KMS-11 (cell line): ENCODE results near the gene NOLC1.
A peak's percentile ranks its signal among the peaks of the same experiment; 100 is the strongest.

Experiments
- H2AFZ ChIP-seq: fragments of 200-600 bp; sonication (generic); 2 replicates; pipeline ENCODE4 v1.6.1; 2016; ENCODE audit warnings: antibody characterized with exemption, mixed run types, low read depth
- H3K27ac ChIP-seq: fragments of 200-600 bp; sonication (generic); 2 replicates; pipeline ENCODE4 v1.6.1; 2016; ENCODE audit warnings: mild to moderate bottlenecking, mixed run types
- H3K27me3 ChIP-seq: fragments of 200-600 bp; sonication (generic); 2 replicates; pipeline ENCODE4 v1.6.1; 2017; ENCODE audit warnings: mild to moderate bottlenecking, low read depth, mixed run types, moderate library complexity; ENCODE audit not compliant: insufficient read depth
- H3K36me3 ChIP-seq: fragments of 200-600 bp; sonication (generic); 2 replicates; pipeline ENCODE4 v1.6.1; 2017; ENCODE audit warnings: mild to moderate bottlenecking, mixed run types; ENCODE audit not compliant: insufficient read depth
- H3K4me1 ChIP-seq: fragments of 200-600 bp; sonication (generic); 2 replicates; pipeline ENCODE4 v1.6.1; 2016; ENCODE audit warnings: mild to moderate bottlenecking, low read depth, mixed run types; ENCODE audit not compliant: poor library complexity, severe bottlenecking
- H3K4me2 ChIP-seq: fragments of 200-600 bp; sonication (generic); 2 replicates; pipeline ENCODE4 v1.7.0; 2016; ENCODE audit warnings: mild to moderate bottlenecking, mixed run types
- H3K4me3 ChIP-seq: fragments of 200-600 bp; sonication (generic); IDR thresholded peaks from 2 replicates; pipeline ENCODE4 v1.6.1; 2017; ENCODE audit warnings: low read depth, low read length, mixed read lengths; ENCODE audit not compliant: insufficient read depth
- H3K79me2 ChIP-seq: fragments of 200-600 bp; sonication (generic); 2 replicates; pipeline ENCODE4 v1.6.1; 2016; ENCODE audit warnings: low read depth, mixed run types; ENCODE audit not compliant: insufficient read depth
- H3K9ac ChIP-seq: fragments of 200-600 bp; sonication (generic); 2 replicates; pipeline ENCODE4 v1.6.1; 2016; ENCODE audit warnings: mild to moderate bottlenecking, mixed run types
- H4K20me1 ChIP-seq: fragments of 200-600 bp; sonication (generic); 2 replicates; pipeline ENCODE4 v1.6.1; 2016; ENCODE audit warnings: mild to moderate bottlenecking, mixed run types; ENCODE audit not compliant: insufficient read depth
- TF ChIP-seq, protein P1 (sequence below): fragments of 200-600 bp; sonication (generic); conservative IDR thresholded peaks from 2 replicates; pipeline ENCODE4 v1.6.1; 2017; ENCODE audit warnings: low read depth, mild to moderate bottlenecking, antibody characterized with exemption, low read length, moderate library complexity, mixed read lengths

NOLC1 gene

DNA sequence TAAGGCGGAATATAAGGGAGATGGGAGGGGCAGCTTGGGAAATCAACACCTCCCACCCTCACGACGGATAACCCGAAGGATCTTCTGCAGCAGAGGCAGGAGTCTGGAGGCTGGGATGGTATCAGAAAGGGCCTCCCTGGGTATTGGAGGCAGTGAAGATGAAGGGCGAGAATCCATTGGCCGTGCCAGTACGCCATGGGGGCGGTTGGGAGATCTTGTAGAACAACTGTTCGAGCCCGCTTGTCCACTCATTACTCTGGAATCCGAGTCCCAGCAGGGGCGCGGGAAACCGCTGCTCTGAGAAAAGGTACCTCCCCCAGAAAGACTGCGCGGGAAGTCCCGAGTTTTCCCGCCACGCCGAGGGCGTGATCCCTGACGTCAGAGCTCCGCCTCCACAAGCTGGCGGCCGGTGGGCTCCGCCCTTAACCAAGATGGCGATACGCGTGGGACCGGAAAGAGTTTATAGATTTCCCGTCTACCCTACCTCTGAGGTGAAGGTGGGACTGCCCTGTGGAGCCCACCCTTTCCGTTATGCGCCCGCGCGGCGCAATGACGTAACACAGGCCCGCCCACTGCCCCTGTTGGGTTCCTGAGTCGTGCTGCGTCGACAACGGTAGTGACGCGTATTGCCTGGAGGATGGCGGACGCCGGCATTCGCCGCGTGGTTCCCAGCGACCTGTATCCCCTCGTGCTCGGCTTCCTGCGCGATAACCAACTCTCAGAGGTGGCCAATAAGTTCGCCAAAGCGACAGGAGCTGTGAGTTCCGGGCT is at the start of gene NOLC1:
Gene NOLC1, plus strand, starts transcription at position 616 of the 771 bp plus-strand sequence. Its CDS starts 22 bp downstream, at position 638.
- no peak within 1 kb of the TSS for H3K4me3 ChIP-seq
- H2AFZ ChIP-seq = no peak within 1 kb of the TSS
- peaks cover 48% of the 10 kb centered on the region for H3K79me2 ChIP-seq
- H3K4me2 ChIP-seq = peak within 1 kb of the TSS; percentile 63
- peak within 1 kb of the TSS; percentile 99 for H3K27ac ChIP-seq
- H3K36me3 ChIP-seq = peaks cover 28% of the 10 kb centered on the region; the same call in 1 of the 2 replicates
- peak within 1 kb of the TSS; percentile 100 for H3K9ac ChIP-seq
- H3K27me3 ChIP-seq = no peaks in the 10 kb centered on the region
- H4K20me1 ChIP-seq = peaks cover 18% of the 10 kb centered on the region
- TF ChIP-seq, protein P1, sequence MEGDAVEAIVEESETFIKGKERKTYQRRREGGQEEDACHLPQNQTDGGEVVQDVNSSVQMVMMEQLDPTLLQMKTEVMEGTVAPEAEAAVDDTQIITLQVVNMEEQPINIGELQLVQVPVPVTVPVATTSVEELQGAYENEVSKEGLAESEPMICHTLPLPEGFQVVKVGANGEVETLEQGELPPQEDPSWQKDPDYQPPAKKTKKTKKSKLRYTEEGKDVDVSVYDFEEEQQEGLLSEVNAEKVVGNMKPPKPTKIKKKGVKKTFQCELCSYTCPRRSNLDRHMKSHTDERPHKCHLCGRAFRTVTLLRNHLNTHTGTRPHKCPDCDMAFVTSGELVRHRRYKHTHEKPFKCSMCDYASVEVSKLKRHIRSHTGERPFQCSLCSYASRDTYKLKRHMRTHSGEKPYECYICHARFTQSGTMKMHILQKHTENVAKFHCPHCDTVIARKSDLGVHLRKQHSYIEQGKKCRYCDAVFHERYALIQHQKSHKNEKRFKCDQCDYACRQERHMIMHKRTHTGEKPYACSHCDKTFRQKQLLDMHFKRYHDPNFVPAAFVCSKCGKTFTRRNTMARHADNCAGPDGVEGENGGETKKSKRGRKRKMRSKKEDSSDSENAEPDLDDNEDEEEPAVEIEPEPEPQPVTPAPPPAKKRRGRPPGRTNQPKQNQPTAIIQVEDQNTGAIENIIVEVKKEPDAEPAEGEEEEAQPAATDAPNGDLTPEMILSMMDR = no peak
- H3K4me1 ChIP-seq = peaks cover 54% of the 10 kb centered on the region

DNA sequence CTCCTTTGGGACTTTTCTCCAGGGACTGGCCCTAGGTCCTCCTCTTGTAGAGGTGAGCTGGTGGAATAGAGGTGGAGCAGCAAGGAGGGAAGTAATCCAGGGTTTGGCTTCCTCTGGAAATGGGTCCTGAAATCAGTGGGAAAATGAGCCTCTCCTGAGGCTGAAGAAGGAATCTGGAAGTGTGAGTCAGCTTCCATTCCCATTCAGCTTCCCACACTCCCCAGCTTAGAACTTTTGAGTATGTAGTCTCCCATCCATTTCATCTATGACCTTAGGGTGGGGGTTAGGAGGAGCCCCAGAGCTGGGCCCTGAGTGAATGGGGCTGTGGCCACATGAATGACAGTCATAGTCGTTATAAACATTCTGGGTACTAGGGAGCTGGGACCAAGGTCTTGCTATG is 49.8 kb upstream of the NOLC1 start:
- H2AFZ ChIP-seq = no peak overlapping the region
- no peak overlapping the region for H3K4me3 ChIP-seq
- H3K4me2 ChIP-seq = no peak overlapping the region
- TF ChIP-seq, protein P1 = no peak
- H3K36me3 ChIP-seq = no peaks in the 10 kb centered on the region
- no peaks in the 10 kb centered on the region for H4K20me1 ChIP-seq
- no peaks in the 10 kb centered on the region for H3K27me3 ChIP-seq
- no peaks in the 10 kb centered on the region for H3K4me1 ChIP-seq
- H3K79me2 ChIP-seq = no peaks in the 10 kb centered on the region
- H3K27ac ChIP-seq = no peak overlapping the region
- no peak overlapping the region for H3K9ac ChIP-seq

DNA sequence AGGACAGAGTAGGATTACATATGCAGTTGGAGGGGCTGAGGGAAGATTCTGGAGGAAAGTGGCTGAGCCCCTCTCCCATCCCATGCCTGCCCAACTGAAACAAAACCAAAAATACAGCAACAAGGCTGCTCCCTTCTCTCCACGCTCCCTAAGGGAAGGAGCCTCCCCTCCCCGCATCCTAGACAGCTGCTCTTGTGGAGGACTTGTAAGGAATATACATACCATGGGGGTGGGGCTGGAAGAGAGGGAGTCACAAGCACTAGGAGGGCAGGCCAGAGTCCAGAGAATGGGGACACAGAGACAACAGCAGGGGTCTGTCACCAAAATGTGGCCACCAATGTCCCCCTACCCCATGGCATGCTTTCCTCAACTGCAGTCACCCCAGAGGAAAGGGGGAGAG is 45.2 kb upstream of the NOLC1 start:
- Histone ChIP-seq H2AFZ (no peak overlapping the region), H4K20me1 (no peaks in the 10 kb centered on the region; the same call in 1 of the 2 replicates), H3K36me3 (no peaks in the 10 kb centered on the region; the same call in 1 of the 2 replicates), H3K27me3 (no peaks in the 10 kb centered on the region), H3K79me2 (peaks cover 6% of the 10 kb centered on the region; the same call in 1 of the 2 replicates), H3K4me2 (no peak overlapping the region), H3K4me1 (no peaks in the 10 kb centered on the region), H3K27ac (no peak overlapping the region), H3K4me3 (no peak overlapping the region), H3K9ac (no peak overlapping the region)
- TF ChIP-seq, protein P1 = no peak

DNA sequence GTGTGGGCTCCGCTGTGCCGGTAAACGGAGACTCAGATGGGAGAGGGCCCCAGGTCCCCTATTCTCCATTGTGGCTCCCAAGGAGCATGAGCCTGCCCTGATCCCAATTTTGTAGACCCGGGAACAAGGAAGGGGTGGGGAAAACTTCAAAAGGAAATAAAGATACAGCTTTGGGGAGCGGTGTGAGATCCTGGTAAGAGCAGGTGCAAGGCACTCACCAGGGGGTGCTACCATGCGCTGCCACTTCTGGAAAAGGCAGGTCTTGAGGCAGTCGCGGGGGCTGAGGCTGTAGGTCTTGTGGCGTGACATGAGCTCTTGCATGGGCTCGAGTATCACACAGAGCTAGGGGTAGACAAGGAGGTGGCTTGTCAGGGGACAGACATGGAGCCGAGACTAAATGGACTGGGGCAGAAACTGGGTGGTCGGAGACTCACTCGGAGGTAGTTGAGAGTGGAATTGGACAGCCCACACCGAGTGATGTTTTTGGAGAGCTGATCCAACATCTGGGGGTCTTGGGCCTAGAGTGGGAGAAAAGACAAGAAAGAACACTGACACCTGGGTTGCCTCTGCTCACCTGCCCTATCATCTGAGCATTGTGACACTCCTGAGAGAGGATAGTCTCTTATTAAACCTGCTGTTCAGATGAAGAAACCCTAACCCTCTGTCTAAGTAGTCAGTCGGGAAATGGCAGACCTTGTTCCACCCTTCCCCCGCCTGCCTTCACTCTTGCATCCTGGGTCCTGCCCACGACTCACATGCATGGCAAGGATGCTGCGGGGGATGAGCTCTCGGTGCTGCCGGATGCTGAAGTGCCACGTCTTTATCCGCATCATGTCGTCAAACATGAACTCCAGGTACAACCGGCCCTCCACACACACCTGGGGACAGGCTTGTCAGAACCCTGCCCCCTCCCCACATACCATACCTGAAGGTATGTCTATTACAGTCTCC is 42.7 kb upstream of the NOLC1 start:
- Histone ChIP-seq H2AFZ (no peak overlapping the region), H3K9ac (no peak overlapping the region), H3K4me3 (no peak overlapping the region), H3K4me1 (peaks cover 18% of the 10 kb centered on the region), H3K79me2 (peaks cover 29% of the 10 kb centered on the region), H3K4me2 (no peak overlapping the region), H3K27me3 (no peaks in the 10 kb centered on the region), H4K20me1 (no peaks in the 10 kb centered on the region; the same call in 1 of the 2 replicates), H3K27ac (no peak overlapping the region), H3K36me3 (no peaks in the 10 kb centered on the region; the same call in 1 of the 2 replicates)
- TF ChIP-seq, protein P1 = no peak
